NCI-H2107 (cell line): ENCODE results near the gene DNASE1L2.

Source experiments
- DNase-seq: peaks from one replicate; lab custom pipeline; 2025; lab: John Stamatoyannopoulos, UW

The DNASE1L2 gene

GRCh38 chr16:2287916-2288547 is 51.8 kb downstream of the DNASE1L2 start:
- DNase-seq, result no peak
